ENCODE results near the gene MRPL11.
A peak's percentile ranks its signal among the peaks of the same experiment; 100 is the strongest.
"Not testable (repeated sequence)": the region's sequence is repeated elsewhere in the genome, so short reads cannot be mapped to it uniquely, and the experiment has no call there.

Gene MRPL11

DNA sequence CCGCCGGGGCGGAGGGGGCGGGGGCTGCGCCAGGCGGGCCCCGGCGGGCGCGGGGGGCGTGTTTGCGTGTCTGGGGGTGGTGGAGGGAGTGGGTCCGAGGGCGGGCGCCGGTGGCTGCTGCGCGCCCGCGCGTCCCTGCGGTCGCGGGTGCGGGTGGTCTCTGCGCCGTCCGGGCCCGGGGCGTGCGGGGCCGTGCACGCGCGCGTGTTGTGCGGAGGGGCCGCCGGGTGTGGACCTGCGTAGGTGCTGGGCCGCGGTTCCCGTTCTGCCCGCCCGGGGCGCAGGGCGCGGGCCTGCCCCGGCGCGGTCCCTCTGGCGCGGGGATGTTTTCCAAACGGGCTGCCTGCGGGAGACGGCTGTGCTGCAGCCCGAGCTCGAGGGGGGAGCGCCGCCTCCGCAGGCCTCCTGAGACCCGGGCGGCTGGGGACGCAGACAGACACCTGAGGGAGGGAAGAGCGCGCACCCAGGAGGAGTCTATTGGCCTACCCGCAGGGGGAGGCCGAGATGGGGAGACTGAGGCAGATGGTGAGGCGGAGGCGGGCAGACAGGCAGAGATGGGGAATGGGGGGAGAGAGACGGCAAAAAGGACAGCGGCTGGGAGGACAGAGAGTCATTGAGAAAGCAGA, 28.5 kb upstream of the MRPL11 start:
- no peak for DNase-seq (ENCODE audit: low read depth)

- peak; percentile 95 for DNase-seq (ENCODE audit: low read depth)
Measured at GRCh38 chr11:66466225-66467033, 27.8 kb upstream of the MRPL11 start, which contains the start of gene PELI3. PELI3 (plus strand) TSS chr11:66466905; CDS start chr11:66468129, 1,224 bp downstream.

DNA sequence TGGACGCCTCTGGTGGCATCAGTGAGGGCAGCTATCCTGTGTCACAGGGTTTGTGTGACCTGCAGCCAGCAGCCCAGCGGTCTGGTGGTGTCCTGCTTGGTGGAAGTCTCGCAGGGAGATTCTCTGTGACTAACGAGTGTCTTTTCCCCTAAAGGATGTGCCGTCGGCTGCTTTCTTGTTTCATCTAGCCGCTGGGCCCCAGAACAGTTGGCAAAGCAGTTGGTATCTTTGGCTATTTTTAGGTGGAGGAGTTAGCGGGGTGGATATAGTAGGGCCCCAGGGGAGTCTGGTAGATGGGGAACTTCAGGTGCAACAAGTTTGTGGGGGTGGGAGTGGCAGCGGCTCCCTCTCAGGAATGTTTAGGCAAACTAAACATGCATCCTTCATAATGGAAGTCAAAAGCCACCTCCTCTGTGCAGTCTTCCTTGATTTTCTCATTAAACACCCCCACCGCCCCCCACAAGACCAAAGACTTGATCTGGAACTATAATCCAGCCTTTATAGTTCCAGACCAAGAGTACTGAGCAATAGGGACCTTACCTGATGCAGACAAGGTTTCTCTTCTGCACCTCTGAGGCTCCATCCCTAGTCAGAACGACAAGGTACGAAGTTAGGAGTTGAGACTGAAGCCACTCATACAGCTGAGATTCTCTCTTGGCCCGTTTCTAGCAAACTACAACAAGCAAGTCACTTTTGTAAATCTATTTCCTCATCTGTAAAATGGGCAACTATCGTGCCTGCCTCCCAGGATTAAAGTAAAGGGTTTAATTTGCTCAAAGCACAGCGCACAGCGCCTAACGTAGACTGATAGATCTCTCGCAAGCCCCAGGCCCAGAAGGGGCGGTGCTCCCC, 27.0 kb upstream of the MRPL11 start:
- DNase-seq (ENCODE audit: low read depth), result no peak

GRCh38 chr11:66464916-66465315, 26.3 kb upstream of the MRPL11 start:
- DNase-seq (ENCODE audit: low read depth), result no peak

DNA sequence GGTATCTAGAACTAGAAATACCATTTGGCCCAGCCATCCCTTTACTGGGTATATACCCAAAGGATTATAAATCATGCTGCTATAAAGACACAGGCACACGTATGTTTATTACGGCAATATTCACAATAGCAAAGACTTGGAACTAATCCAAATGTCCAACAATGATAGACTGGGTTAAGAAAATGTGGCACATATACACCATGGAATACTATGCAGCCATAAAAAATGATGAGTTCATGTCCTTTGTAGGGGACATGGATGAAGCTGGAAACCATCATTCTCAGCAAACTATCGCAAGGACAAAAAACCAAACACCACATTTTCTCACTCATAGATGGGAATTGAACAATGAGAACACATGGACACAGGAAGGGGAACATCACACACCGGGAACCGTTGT, 25.5 kb upstream of the MRPL11 start:
- DNase-seq (ENCODE audit: low read depth), result not testable (repeated sequence)

GRCh38 chr11:66462911-66463310, 24.3 kb upstream of the MRPL11 start:
- DNase-seq (ENCODE audit: low read depth), result no peak

DNA sequence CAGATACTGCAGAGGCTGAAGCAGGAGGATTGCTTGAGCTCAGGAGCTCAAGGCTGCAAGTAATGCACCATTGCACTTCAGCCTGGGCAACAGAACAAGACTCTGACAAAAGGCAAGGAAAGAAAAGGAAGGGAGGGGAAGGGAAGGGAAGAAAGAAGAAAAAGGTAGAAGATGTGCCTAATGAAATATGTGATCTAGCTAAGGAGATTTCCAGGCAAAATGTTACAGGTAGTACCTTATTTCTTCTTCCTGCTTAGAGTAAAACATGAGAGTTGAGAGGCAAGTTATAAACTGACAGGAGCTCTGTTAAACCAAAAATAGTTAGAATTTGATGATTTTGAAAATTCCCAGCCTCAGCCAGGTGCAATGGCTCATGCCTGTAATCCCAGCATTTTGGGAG, 23.4 kb upstream of the MRPL11 start:
- no peak for DNase-seq (ENCODE audit: low read depth)

- no peak for DNase-seq (ENCODE audit: low read depth)
Measured at GRCh38 chr11:66459138-66459778, 20.6 kb upstream of the MRPL11 start.

DNA sequence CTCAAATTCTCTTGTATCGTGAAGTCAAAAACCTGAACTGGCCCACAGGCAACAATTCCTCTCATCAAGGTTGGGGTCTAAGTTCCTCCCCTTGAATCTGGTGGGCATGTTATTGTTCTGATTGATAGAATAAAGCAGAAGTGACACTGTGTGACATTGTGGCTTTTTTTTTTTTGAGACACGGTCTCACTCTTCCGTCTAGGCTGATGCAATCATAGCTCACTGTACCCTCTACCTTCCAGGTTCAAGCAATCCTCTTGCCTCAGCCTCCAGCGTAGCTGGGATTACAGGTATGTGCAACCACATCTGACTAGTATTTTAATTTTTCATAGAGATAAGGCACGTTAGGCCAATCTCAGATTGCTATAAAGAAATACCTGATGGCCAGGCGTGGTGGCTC, 19.2 kb upstream of the MRPL11 start:
- DNase-seq (ENCODE audit: low read depth), result no peak

DNA sequence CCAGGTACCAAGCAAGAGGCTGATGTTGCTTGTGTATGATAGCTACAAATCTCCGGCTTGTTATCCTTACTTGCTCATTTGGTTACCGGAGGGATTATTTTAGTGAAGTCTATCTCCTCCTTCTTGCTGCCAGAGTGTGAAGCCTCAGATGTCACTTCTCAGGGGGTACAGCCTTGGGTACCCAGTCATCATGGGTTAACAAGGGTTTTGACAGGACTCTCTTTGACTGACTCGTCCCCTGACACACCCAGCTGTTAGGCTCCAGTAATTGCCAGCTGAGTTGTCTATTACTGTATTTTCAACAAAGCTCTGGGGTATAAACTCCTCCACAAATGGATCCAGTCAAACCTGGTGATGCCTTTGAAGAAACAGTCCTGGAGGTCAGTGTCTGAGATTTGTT, 16.2 kb upstream of the MRPL11 start:
- DNase-seq (ENCODE audit: low read depth), result no peak

DNA sequence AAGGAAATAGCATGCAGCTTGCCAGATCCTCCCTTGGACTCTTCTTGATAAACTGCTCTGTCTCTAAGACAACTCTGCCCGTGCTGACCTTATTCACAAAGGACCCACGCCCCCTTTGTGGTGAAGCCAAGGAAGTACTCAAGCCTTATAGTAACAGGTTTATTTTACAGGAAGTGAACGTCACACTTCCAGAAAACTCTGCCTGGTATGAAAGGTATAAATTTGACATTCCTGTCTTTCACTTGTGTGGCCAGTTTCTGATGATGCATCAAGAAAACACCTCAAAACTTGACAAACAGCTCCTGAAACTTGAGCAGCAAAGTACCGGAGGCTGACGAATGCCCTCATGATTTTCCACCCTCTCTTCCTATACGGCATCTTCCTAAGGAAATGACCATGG, 15.6 kb upstream of the MRPL11 start:
- DNase-seq (ENCODE audit: low read depth), result no peak

DNA sequence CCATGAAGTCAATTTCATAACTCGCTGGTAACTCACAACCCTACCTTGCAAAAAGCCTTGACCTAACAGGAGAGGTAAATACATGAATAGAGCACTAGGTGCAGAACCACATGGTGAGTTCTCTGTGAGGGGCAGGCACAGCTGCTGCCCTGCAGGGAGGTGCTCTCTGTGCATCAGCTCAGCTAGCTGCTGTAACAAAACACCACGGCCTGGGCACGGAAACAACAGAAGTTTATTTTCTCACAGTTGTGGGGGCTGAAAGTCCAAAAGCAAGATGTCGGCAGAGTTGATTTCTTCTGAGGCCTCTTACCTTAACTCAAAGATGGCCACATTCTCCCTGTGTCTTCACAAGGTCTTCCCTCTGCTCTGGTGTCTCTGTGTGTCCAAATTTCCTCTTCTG, 13.0 kb upstream of the MRPL11 start:
- no peak for DNase-seq (ENCODE audit: low read depth)

DNA sequence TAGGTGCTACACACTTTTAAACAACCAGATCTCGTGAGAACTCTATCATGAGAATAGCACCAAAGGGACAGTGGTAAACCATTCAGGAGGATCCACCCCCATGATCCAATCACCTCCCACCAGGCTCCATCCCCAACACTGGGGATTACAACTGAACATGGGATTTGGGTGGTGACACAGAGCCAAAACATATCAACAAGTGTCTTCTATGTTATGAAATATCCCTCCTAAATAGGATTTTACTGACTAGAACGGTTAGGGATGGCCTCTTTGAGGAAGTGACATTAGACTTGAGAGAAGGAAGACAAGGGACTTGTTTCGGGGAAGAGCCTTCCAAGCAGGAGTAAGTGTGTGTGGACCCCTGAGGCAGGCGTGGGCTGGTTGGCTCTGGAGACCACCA, 11.9 kb upstream of the MRPL11 start:
- DNase-seq (ENCODE audit: low read depth), result no peak

DNA sequence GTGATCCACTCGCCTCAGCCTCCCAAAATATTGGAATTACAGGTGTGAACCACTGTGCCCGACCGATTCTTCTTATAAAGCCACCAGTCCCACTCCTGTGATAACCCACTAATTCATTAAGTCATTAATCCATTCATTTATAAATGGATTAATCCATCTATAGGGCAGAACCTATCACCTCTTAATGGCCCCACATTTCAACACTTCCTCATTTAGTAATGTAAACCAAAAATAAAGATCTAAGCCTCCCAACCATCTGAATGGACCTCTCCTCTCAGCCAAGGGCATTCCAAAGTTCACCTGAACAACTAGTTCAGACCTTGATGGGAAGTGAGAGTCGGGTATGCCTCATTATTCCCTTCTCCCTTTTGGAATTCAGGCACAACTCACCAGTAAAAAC, 9.9 kb upstream of the MRPL11 start:
- no peak for DNase-seq (ENCODE audit: low read depth)

DNA sequence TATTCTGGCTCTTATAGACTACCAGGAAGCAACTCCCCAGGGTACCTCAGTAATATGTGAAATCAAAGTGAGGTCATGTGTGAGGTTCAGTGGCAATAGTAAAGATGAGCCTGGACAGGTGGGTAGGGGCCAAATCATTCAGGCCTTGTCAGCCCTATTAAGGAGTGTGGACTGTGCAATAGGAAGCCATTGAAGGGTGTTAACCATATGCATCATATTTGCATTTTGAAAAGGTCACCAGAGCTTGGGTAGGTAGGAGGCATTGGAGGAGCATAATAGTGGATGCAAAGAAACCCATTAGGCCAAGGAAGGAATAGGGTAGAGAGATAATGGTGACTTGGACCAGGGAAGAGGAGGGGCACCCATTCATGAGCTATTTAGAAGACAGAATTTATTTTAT, 8.4 kb upstream of the MRPL11 start:
- no peak for DNase-seq (ENCODE audit: low read depth)

- no peak for DNase-seq (ENCODE audit: low read depth)
Measured at GRCh38 chr11:66443602-66444001, 5.0 kb upstream of the MRPL11 start.

GRCh38 chr11:66440940-66441282, 2.3 kb upstream of the MRPL11 start:
- DNase-seq (ENCODE audit: low read depth), result not testable (repeated sequence)

DNA sequence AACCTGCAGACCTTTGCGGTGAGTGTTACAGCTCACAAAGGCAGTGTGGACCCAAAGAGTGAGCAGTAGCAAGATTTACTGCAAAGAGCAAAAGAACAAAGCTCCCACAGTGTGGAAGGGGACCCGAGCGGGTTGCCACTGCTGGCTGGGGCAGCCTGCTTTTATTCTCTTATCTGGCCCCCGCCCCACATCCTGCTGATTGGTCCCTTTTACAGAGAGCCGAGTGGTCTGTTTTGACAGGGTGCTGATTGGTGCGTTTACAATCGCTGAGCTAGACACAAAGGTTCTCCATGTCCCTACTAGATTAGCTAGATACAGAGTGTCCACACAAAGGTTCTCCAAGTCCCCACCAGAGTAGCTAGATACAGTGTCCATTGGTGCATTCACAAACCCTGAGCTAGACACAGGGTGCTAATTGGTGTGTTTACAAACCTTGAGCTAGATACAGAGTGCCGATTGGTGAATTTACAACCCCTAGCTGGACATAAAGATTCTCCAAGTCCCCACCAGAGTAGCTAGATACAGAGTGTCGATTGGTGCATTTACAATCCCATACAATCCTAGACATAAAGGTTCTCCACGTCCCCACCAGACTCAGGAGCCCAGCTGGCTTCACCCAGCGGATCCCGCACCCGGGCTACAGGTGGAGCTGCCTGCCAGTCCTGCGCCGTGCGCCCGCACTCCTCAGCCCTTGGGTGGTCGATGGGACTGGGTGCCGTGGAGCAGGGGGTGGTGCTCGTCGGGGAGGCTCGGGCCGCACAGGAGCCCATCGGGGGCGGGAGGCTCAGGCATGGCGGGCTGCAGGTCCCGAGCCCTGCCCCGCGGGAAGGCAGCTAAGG, 1.7 kb upstream of the MRPL11 start:
- not testable (repeated sequence) for DNase-seq (ENCODE audit: low read depth)

DNA sequence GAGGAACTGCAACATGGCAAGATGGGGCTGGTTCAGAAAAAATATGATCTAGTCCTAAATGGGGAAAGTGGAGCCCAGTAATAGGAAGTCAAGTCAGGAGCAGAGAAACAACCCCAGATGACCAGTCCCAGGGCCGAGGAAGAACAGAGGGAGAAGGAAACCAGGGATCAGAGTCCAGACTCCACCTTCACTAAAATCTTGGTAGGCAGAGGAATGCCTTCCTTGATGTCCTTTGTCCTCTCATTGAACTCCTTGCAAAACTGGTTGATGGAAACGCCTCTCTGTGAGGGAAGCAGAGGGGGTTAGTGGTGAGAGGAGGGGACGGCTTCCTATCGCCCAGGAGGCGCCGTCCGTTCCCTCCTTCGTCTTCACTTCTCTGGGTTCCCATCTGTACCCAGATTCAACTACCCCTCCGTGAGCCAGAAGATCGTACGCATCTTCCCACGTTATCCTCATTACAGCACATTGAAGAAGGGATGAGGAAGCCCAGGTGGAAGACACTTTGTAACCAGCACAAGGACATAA, 607 bp downstream of the MRPL11 start:
- no peak for DNase-seq (ENCODE audit: low read depth)

DNA sequence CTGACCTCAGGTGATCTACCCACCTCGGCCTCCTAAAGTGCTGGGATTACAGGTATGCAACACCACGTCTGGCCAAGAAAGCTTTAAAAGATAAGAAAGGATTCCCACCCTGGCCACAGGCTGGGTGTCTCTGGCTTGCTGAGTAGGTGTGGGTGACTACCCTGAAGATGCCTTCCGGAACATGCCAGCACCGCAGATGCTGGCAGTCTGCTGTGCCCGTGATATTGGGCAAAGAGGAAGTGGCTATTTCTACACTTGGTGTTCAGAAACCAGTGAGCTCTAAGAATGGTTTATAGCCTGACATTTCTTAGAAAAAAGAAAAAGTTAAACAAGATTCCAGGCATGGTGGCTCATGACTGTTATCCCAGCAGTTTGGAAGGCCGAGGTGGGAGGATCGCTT, 6.1 kb downstream of the MRPL11 start:
- no peak for DNase-seq (ENCODE audit: low read depth)

DNA sequence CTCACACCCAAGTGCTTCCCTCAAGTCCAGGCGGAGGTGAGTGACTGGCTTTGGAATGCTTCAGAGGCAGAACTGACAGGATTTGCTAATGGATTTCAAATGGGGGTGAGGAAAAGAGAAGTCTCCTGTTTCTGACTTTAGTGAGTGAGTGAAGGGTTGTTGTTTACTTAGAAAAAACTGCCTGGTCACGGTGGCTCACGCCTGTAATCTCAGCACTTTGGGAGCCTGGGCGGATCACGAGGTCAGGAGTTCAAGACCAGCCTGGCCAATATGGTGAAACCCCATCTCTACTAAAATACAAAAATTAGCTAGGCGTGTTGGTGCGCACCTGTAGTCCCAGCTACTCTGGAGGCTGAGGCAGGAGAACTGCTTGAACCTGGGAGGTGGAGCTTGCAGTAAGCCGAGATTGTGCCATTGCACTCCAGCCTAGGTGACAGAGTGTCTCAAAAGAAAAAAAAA, 6.7 kb downstream of the MRPL11 start:
- DNase-seq (ENCODE audit: low read depth), result not testable (repeated sequence)

All from stimulated activated CD8-positive, alpha-beta memory T cell treated with anti-CD3 and anti-CD28 coated beads, Interleukin-15, amount 100 ng/mL, for 1 hour (primary cell).